ENCODE results near the gene DYRK3.

DYRK3 gene

GRCh38 chr1:206662396-206663092 lies 27.2 kb downstream of the DYRK3 start:
- H3K4me3 ChIP-seq (ENCODE audit: low read length): no peak overlapping the region
- no peak for TF ChIP-seq ZNF274 (IDR thresholded peaks at IDR 0.05; ENCODE audit: low read depth, low read length)

GRCh38 chr1:206663362-206663761 lies 28.0 kb downstream of the DYRK3 start:
- TF ChIP-seq ZNF274 (IDR thresholded peaks at IDR 0.05; ENCODE audit: low read depth, low read length): no peak
- no peak overlapping the region for H3K4me3 ChIP-seq (ENCODE audit: low read length)

- no peak for TF ChIP-seq ZNF274 (IDR thresholded peaks at IDR 0.05; ENCODE audit: low read depth, low read length)
- no peak overlapping the region; the same call in 1 of the 2 replicates for H3K4me3 ChIP-seq (ENCODE audit: low read length)
Observed at GRCh38 chr1:206663832-206664652, 28.7 kb downstream of the DYRK3 start.

- TF ChIP-seq ZNF274 (IDR thresholded peaks at IDR 0.05; ENCODE audit: low read depth, low read length): no peak
- no peak overlapping the region for H3K4me3 ChIP-seq (ENCODE audit: low read length)
Observed at GRCh38 chr1:206664740-206665139, 29.4 kb downstream of the DYRK3 start.

GRCh38 chr1:206666031-206666561 lies 30.8 kb downstream of the DYRK3 start:
- no peak for TF ChIP-seq ZNF274 (IDR thresholded peaks at IDR 0.05; ENCODE audit: low read depth, low read length)
- H3K4me3 ChIP-seq (ENCODE audit: low read length): no peak overlapping the region

GRCh38 chr1:206666954-206667665 lies 31.8 kb downstream of the DYRK3 start:
- TF ChIP-seq ZNF274 (IDR thresholded peaks at IDR 0.05; ENCODE audit: low read depth, low read length): no peak
- H3K4me3 ChIP-seq (ENCODE audit: low read length): no peak overlapping the region

- H3K4me3 ChIP-seq (ENCODE audit: low read length): no peak overlapping the region
- TF ChIP-seq ZNF274 (IDR thresholded peaks at IDR 0.05; ENCODE audit: low read depth, low read length): no peak
Observed at GRCh38 chr1:206668351-206668750, 33.0 kb downstream of the DYRK3 start.

GRCh38 chr1:206668874-206669410 lies 33.6 kb downstream of the DYRK3 start:
- H3K4me3 ChIP-seq (ENCODE audit: low read length): no peak overlapping the region
- no peak for TF ChIP-seq ZNF274 (IDR thresholded peaks at IDR 0.05; ENCODE audit: low read depth, low read length)

GRCh38 chr1:206672011-206672688 lies 36.8 kb downstream of the DYRK3 start:
- TF ChIP-seq ZNF274 (IDR thresholded peaks at IDR 0.05; ENCODE audit: low read depth, low read length): no peak
- H3K4me3 ChIP-seq (ENCODE audit: low read length): no peak overlapping the region

GRCh38 chr1:206672844-206673758 lies 37.8 kb downstream of the DYRK3 start:
- TF ChIP-seq ZNF274 (IDR thresholded peaks at IDR 0.05; ENCODE audit: low read depth, low read length): no peak
- no peak overlapping the region for H3K4me3 ChIP-seq (ENCODE audit: low read length)

- H3K4me3 ChIP-seq (ENCODE audit: low read length): no peak overlapping the region
Observed at GRCh38 chr1:206674236-206674635, 38.9 kb downstream of the DYRK3 start.

GRCh38 chr1:206674745-206675175 lies 39.4 kb downstream of the DYRK3 start:
- TF ChIP-seq ZNF274 (IDR thresholded peaks at IDR 0.05; ENCODE audit: low read depth, low read length): no peak
- H3K4me3 ChIP-seq (ENCODE audit: low read length): no peak overlapping the region

More at GRCh38 chr1:206674236-206674635, 38.9 kb downstream of the DYRK3 start:
- TF ChIP-seq ZNF274 (IDR thresholded peaks at IDR 0.05; ENCODE audit: low read depth, low read length): no peak

Data from GM08714 (cell line).